M059J (cell line): ENCODE results near the gene TPCN1. TPM values are rescaled to one million over a fixed set of nuclear protein-coding genes. Genes with fewer than 3 reads are reported as not detected.
"Not testable (repeated sequence)": the region's sequence is repeated elsewhere in the genome, so short reads cannot be mapped to it uniquely, and the experiment has no call there.

Experiments used
- DNase-seq: peaks from one replicate; pipeline ENCODE4 v3.0.0-alpha.2; 2012; ENCODE audit warnings: low read depth
- total RNA-seq: library from RNA; depleted of rRNA; stranded (reverse); fragments of >200 nt; shearing (Covaris generic); gene quantifications from 2 replicates; pipeline ENCODE4 v1.2.3, GENCODE V29; 2014

The TPCN1 gene
- total RNA-seq, 1 experiment from 2014 or later = 13.5 TPM

- peak; percentile 83 for DNase-seq
Measured at GRCh38 chr12:113196990-113197389, 24.3 kb upstream of the TPCN1 start.

DNA sequence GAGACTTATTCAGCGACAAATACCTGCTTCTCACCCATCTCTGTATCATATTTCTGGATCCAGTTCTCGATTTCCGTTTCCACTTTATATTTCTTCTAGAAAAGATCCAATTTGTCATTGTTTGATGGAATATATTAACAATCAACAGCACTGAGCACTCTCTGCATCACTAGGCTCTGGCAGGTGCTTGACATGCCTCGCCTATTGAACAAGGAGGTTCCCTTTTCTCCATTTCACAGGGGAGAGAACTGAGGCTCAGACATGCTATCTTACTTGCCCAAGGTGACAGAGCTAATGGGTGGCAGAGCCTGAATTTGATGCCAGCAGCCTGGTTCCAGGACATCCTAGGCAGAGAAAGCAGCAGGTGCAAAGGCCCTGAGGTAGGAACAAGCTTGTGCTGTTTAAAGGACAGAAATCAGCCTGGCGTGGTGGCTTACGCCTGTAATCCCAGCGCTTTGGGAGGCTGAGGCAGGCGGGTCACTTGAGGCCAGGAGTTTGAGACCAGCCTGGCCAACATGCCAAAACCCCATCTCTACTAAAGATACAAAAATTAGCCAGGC is 23.7 kb upstream of the TPCN1 start:
- DNase-seq = no peak

GRCh38 chr12:113198296-113198695 is 23.0 kb upstream of the TPCN1 start:
- DNase-seq = peak; percentile 64

GRCh38 chr12:113200021-113200797 is 21.1 kb upstream of the TPCN1 start:
- no peak for DNase-seq

- no peak for DNase-seq
Measured at GRCh38 chr12:113201187-113202177, 19.8 kb upstream of the TPCN1 start.

DNA sequence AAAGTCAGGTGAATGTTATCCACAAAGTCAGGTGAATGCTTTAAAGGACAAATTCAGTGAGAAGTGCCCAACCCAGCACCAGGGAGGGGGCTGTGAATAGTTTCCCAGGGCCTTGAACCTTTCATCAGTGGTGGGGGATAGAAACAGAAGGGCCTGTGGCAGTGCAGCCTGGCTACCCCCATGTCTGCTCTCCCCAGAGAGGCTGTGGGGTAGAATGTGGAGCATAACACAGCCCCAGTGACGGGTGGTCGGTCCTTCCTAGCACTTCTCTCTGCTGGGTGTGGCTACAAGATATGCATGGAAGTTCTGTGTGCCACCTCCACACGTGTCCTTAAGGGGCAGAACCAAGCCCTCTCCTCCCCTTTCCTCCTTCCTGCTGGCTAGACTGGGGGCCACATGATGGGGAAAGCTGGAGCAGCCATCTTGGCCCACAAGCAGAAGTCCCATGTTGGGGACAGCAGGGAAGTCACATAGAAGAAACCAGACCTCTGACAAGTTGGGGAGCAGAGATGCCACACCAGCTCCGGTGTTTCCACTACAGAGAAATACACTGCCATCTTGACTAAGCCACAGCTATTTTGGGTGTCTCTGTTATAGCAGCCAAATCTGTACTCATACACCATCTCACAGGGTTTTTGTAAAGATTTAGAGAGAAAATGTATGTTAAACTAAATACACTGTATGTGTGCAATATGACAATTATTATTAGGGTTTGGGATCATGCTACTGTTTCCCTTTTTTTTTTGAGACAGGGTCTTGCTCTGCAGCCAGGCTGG is 18.8 kb upstream of the TPCN1 start:
- no peak for DNase-seq

DNA sequence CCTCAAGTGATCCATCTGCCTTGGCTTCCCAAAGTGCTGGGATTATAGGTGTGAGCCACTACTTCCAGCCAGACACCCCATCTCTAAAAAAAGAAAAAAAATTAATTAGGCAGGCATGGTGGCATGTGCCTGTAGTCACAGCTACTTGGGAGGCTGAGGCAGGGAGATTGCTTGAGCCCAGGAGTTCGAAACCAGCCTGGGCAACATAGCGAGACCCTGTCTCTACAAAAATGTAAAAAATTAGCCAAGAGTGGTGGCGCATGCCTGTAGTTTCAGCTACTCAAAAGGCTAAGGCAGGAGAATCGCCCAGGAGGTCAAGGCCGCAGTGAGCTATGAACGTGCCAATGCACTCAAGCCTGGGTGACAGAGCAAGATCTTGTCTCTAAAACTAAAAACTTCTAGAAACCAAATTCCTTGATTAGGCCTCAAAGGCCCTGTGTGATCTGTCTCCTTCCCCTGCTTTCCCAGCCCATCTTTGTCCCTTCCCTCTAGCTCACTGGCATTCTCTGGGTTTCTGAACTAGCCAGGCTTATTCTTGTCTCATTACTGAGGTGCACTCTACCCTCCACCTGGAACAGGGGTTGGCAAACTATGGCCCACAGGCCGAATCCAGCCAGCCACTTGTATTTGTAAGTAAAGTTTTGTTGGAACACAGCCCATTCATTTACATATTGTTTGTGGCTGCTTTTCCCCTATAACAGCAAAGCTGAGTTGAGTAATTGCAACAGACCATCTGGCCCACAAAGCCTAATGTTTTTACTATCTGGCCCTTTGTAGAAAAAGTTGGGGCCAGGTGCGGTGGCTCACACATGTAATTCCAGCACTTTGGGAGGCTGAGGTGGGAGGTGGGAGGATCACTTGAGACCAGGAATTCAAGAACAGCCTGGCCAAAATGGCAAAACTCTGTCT is 17.2 kb upstream of the TPCN1 start:
- peak; percentile 21 for DNase-seq

GRCh38 chr12:113204804-113205203 is 16.5 kb upstream of the TPCN1 start:
- peak; percentile 13 for DNase-seq

- not testable (repeated sequence) for DNase-seq
Measured at GRCh38 chr12:113206802-113207201, 14.5 kb upstream of the TPCN1 start.

DNA sequence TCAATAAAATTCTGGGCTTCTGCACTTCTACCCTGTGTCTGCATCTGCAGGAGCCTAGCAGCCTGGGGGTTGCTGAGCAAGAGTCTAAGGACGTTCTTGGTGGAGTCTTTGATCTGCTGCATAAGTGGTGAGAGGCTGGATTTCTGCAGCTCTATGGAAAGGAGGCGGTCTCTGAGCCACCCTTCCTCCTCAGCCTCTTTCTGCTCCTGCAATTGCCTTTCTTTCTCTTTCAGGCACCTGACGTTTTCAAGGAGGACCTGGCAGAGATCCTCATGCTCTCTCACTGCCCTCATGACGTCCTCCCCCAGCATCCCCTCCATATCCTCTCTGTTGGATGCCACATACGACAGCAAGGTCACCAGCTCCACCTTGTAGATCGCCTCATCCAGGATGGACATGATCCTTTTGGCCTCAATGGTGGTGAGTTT is 13.6 kb upstream of the TPCN1 start:
- peak; percentile 73 for DNase-seq

DNA sequence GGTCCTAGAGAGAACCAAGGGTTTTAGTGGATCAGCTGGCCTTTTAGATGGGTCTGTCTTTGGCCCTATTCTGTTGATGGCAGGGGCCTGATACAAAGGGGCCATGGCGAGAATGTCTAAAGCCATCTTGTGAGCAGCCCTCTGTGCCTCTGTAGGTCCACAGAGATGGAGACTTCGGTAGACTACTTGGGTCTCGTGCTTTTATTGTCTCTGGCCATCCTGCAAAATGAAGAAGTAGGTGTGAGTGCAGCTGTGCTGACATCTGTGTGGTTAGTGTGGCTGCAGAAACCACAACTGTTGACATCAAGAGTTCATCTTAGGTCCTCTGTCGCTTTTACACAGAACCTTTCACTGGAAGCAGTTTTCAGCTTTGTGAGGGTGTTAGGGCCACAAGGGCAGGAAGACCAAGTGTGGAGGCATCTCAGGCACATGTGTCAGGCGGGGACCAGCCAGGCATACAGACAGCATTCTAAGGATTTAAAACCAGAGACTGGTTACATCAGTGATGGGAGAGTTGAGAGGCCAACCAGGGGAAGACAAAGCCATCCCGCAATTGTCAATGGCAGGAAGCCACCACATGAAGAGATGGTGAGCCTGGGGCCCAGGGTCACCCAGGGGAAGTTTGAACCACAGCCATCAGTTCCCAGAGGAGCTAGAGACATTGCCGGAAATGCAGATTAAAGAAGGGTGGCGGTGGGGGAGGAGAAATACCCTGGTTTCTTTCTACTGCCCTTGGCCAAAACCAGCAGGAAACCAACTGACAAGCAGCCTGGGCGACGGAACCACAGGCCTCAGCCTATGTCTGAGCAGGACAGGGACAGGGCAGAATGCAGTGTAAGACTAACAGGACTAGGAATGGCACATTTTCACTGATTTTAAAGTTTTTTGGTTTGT is 13.0 kb upstream of the TPCN1 start:
- peak; percentile 84 for DNase-seq

- no peak for DNase-seq
Measured at GRCh38 chr12:113211160-113211559, 10.1 kb upstream of the TPCN1 start.

- DNase-seq = peak; percentile 99
Measured at GRCh38 chr12:113214895-113215400, 6.3 kb upstream of the TPCN1 start.

DNA sequence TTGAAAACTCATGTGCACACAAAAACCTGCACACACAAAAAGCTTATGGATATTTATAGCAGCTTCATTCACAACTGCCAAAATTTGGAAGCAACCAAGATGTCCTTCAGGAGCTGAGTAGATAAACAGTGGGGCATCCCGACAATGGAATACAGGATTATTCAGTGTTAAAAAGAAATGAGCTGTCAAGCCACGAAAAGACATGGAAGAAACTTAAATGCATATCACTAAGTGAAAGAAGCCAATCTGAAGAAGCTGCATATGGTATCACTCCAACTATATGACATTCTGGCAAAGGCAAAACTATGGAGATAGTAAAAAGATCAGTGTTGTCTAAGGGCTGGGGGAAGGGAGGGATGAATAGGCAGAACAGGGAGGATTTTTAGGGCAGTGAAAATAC is 5.2 kb upstream of the TPCN1 start:
- DNase-seq = no peak

DNA sequence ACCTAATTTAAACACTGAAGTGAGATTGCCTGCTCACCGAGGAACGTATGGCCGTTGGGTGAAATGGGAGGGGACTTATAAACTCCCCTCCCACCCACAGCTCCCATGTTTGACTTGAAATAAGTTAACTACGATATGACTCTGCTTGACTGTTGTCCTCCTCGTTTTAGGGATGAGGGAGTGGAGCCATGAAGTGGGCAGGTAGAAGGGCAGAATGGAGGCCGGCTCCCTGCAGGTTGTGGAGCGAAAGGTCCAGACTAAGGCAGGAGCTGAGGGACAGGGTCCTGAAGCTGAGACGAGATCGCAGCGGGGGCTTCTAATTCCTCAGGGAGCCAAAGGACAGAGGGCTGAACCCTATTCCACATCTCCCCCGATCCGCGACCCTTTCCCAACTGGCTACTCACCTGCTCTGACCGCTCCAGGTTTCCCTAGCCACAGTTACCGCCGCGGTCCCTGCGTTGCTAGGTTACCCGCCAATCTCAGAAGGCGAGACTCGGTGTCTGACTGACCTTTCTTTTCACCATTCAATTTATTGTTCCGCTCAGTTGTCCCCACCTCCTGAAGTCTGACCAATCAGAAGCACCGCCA is 577 bp upstream of the TPCN1 start:
- DNase-seq = no peak

DNA sequence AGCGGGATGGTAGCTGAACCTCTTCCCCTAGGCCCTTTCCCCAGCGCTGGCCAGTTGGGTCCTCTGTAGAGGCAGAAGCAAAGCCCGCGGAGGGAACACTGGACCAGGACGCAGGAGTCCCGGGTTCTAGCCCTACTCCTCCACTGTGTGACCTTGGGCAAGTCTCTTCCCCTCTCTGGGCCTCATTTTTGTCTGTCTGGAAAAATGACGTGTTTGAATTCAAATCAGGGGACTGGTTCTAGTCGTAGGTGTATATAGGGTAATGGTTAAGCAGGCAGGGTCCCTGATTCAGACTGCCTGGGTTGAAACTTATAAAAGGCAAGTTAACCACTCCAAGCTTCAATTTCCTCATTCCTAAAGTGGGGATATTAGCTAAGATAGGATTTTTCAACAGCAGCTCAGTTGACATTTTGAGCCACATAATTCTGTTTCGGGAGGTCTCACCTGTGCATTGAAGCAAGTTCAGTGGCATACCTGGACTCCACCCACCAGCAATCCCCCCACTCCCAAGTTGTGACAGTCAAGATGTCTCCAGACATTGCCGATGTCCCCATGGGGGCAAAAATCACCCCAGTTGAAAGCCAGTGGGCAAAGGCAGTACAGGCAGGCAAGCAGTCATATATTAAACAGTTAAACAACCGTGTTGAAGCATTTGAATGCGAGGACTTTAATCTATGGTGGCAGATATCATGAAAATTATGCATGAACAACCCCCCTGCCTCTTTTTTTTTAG is 899 bp downstream of the TPCN1 start:
- DNase-seq = no peak

DNA sequence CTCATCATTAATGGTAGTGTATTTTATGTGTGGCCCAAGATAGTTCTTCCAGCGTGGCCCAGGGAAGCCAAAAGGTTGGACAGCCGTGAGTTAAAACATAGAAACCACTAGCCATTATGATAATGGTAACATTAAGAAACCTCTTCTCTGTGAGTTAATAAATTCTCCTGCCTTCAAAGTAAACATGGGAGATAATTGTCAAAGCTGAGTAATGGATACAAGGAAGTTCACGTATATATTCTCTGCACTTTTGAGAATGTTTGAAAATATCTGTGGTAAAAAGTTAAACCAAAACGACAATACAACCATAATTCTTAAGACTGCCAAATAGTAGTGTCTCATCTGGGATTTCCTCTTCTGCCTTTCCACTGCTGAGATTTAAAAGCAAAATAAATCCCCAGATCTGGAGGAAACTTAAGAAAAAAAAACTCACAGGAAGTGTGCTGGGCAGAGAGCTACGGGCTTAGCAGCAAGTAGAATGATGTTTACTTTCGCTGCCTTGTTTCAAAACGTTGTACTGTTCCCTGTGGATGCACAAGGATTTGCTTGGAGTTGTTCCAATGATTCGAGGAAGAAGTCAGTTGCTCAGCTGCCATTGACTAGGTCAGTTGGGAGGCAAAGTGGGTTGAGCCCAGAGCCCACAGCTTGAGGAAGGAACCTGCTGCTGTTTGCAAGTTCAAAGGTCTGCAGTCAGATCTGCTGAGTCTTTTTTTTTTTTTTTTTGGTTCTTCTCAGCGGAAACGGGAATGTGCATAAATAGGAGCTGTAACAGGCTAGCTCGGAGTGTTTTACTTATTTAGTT is 1.7 kb downstream of the TPCN1 start:
- peak; percentile 93 for DNase-seq
